ENCODE data around the gene ATP8B1.

- TF ChIP-seq EZH2 (IDR thresholded peaks at IDR 0.05; ENCODE audit: borderline replicate concordance, low read depth, low read length, severe bottlenecking) (no peak), CTCF (IDR thresholded peaks at IDR 0.05; ENCODE audit: extremely low read depth in 1 of 2, insufficient read depth in 1 of 2, low read depth in 1 of 2, low read length in 2 of 2) (no peak), MYC (IDR thresholded peaks at IDR 0.05; ENCODE audit: low read depth, low read length) (no peak), POLR2AphosphoS5 (IDR thresholded peaks at IDR 0.05; ENCODE audit: insufficient read depth, low read depth, low read length) (no peak), MAX (IDR thresholded peaks at IDR 0.05; ENCODE audit: insufficient read depth, insufficient read length) (no peak), POLR2A (IDR thresholded peaks at IDR 0.05; ENCODE audit: low read depth, low read length) (no peak), JUN (IDR thresholded peaks at IDR 0.05; ENCODE audit: borderline replicate concordance, insufficient read depth, insufficient read length, low read depth) (no peak)
Measured at GRCh38 chr18:57691363-57691762, 111.8 kb downstream of the ATP8B1 start.

Data from endothelial cell of umbilical vein (primary cell).